ENCODE data around the gene NFIA.

The NFIA gene

GRCh38 chr1:61270761-61271411 is 188.5 kb downstream of the NFIA start:
- no peak overlapping the region for H3K4ac ChIP-seq (ENCODE audit: low read depth, low read length)
- no peak overlapping the region for H2AFZ ChIP-seq (ENCODE audit: insufficient read depth, low read length, poor library complexity)
- H2BK5ac ChIP-seq (ENCODE audit: low read depth, low read length, poor library complexity) = no peak overlapping the region
- no peaks in the 10 kb centered on the region for H3K79me1 ChIP-seq (ENCODE audit: low read length)
- no peak overlapping the region for H2AK5ac ChIP-seq (ENCODE audit: low read length)
- no peaks in the 10 kb centered on the region for H3K27me3 ChIP-seq (ENCODE audit: insufficient read depth, low read length)
- no CpG with 5 or more reads among the region's 8 CpGs for WGBS (ENCODE audit: extremely low coverage, insufficient coverage, insufficient read length)
- H3K4me1 ChIP-seq (ENCODE audit: control insufficient read depth in 1 of 2, insufficient read depth in 2 of 2, low read length in 2 of 2) = no peaks in the 10 kb centered on the region
- no peak overlapping the region for H2BK120ac ChIP-seq (ENCODE audit: insufficient read depth, low read length, poor library complexity)
- H3K18ac ChIP-seq (ENCODE audit: low read length) = no peak overlapping the region
- H4K12ac ChIP-seq (ENCODE audit: low read depth, low read length) = no peak overlapping the region
- H4K91ac ChIP-seq (ENCODE audit: low read depth, low read length) = no peak overlapping the region
- no peak overlapping the region for H3K23ac ChIP-seq (ENCODE audit: low read length)
- no peaks in the 10 kb centered on the region for H3K9me3 ChIP-seq (ENCODE audit: insufficient read depth, low read depth, low read length)
- H3K79me2 ChIP-seq (ENCODE audit: control insufficient read depth, insufficient read depth, low read length, poor library complexity) = no peaks in the 10 kb centered on the region
- H3K14ac ChIP-seq (ENCODE audit: low read length) = no peak overlapping the region
- no peak overlapping the region for H3K27ac ChIP-seq (ENCODE audit: low read depth, low read length)
- no peak overlapping the region for H2BK12ac ChIP-seq (ENCODE audit: low read length)
- no peaks in the 10 kb centered on the region for H3K36me3 ChIP-seq (ENCODE audit: control insufficient read depth in 1 of 2, insufficient read depth in 2 of 2, low read length in 2 of 2)
- no peak overlapping the region for H4K8ac ChIP-seq (ENCODE audit: low read depth, low read length)
- H3K4me3 ChIP-seq (ENCODE audit: low read depth, low read length) = no peak overlapping the region
- DNase-seq = peak; percentile 36 to 76
- no peak overlapping the region for H3K4me2 ChIP-seq (ENCODE audit: low read length)
- H3K9ac ChIP-seq (ENCODE audit: low read length) = no peak overlapping the region

GRCh38 chr1:61271412-61271789 is 189.0 kb downstream of the NFIA start:
- H2AK5ac ChIP-seq (ENCODE audit: low read length) = no peak overlapping the region
- no peak overlapping the region for H4K8ac ChIP-seq (ENCODE audit: low read depth, low read length)
- H3K4ac ChIP-seq (ENCODE audit: low read depth, low read length) = no peak overlapping the region
- no peaks in the 10 kb centered on the region for H3K79me2 ChIP-seq (ENCODE audit: control insufficient read depth, insufficient read depth, low read length, poor library complexity)
- no CpG with 5 or more reads among the region's 5 CpGs for WGBS (ENCODE audit: extremely low coverage, insufficient coverage, insufficient read length)
- H3K9ac ChIP-seq (ENCODE audit: low read length) = no peak overlapping the region
- DNase-seq = no peak
- no peak overlapping the region for H3K18ac ChIP-seq (ENCODE audit: low read length)
- no peaks in the 10 kb centered on the region for H3K9me3 ChIP-seq (ENCODE audit: insufficient read depth, low read depth, low read length)
- no peaks in the 10 kb centered on the region for H3K36me3 ChIP-seq (ENCODE audit: control insufficient read depth in 1 of 2, insufficient read depth in 2 of 2, low read length in 2 of 2)
- no peak overlapping the region for H3K4me2 ChIP-seq (ENCODE audit: low read length)
- H2BK120ac ChIP-seq (ENCODE audit: insufficient read depth, low read length, poor library complexity) = no peak overlapping the region
- H3K27me3 ChIP-seq (ENCODE audit: insufficient read depth, low read length) = no peaks in the 10 kb centered on the region
- no peak overlapping the region for H4K91ac ChIP-seq (ENCODE audit: low read depth, low read length)
- H4K12ac ChIP-seq (ENCODE audit: low read depth, low read length) = no peak overlapping the region
- H2BK12ac ChIP-seq (ENCODE audit: low read length) = no peak overlapping the region
- no peak overlapping the region for H3K4me3 ChIP-seq (ENCODE audit: low read depth, low read length)
- H3K79me1 ChIP-seq (ENCODE audit: low read length) = no peaks in the 10 kb centered on the region
- no peak overlapping the region for H3K14ac ChIP-seq (ENCODE audit: low read length)
- no peaks in the 10 kb centered on the region for H3K4me1 ChIP-seq (ENCODE audit: control insufficient read depth in 1 of 2, insufficient read depth in 2 of 2, low read length in 2 of 2)
- no peak overlapping the region for H2AFZ ChIP-seq (ENCODE audit: insufficient read depth, low read length, poor library complexity)
- H2BK5ac ChIP-seq (ENCODE audit: low read depth, low read length, poor library complexity) = no peak overlapping the region
- no peak overlapping the region for H3K27ac ChIP-seq (ENCODE audit: low read depth, low read length)
- H3K23ac ChIP-seq (ENCODE audit: low read length) = no peak overlapping the region

- Histone ChIP-seq H2AK5ac (ENCODE audit: low read length) (no peak overlapping the region), H3K9ac (ENCODE audit: low read length) (no peak overlapping the region), H3K27ac (ENCODE audit: low read depth, low read length) (no peak overlapping the region), H3K79me2 (ENCODE audit: control insufficient read depth, insufficient read depth, low read length, poor library complexity) (no peaks in the 10 kb centered on the region), H3K23ac (ENCODE audit: low read length) (no peak overlapping the region), H3K14ac (ENCODE audit: low read length) (no peak overlapping the region), H3K36me3 (ENCODE audit: control insufficient read depth in 1 of 2, insufficient read depth in 2 of 2, low read length in 2 of 2) (no peaks in the 10 kb centered on the region), H2AFZ (ENCODE audit: insufficient read depth, low read length, poor library complexity) (no peak overlapping the region), H3K9me3 (ENCODE audit: insufficient read depth, low read depth, low read length) (no peaks in the 10 kb centered on the region), H2BK5ac (ENCODE audit: low read depth, low read length, poor library complexity) (no peak overlapping the region), H3K4ac (ENCODE audit: low read depth, low read length) (no peak overlapping the region), H4K91ac (ENCODE audit: low read depth, low read length) (no peak overlapping the region), H2BK120ac (ENCODE audit: insufficient read depth, low read length, poor library complexity) (no peak overlapping the region), H3K79me1 (ENCODE audit: low read length) (no peaks in the 10 kb centered on the region), H3K4me2 (ENCODE audit: low read length) (no peak overlapping the region), H3K4me3 (ENCODE audit: low read depth, low read length) (no peak overlapping the region), H3K27me3 (ENCODE audit: insufficient read depth, low read length) (no peaks in the 10 kb centered on the region), H4K8ac (ENCODE audit: low read depth, low read length) (no peak overlapping the region), H3K18ac (ENCODE audit: low read length) (no peak overlapping the region), H4K12ac (ENCODE audit: low read depth, low read length) (no peak overlapping the region), H2BK12ac (ENCODE audit: low read length) (no peak overlapping the region), H3K4me1 (ENCODE audit: control insufficient read depth in 1 of 2, insufficient read depth in 2 of 2, low read length in 2 of 2) (no peaks in the 10 kb centered on the region)
- DNase-seq = no peak
- whole genome bisulfite sequencing (ENCODE audit: extremely low coverage, insufficient coverage, insufficient read length) = no CpG with 5 or more reads among the region's 4 CpGs
These were observed 190.9 kb downstream of the NFIA start for GRCh38 chr1:61273167-61273705.

GRCh38 chr1:61273861-61274260 is 191.5 kb downstream of the NFIA start:
- Histone ChIP-seq H3K9me3 (ENCODE audit: insufficient read depth, low read depth, low read length) (no peaks in the 10 kb centered on the region), H2BK120ac (ENCODE audit: insufficient read depth, low read length, poor library complexity) (no peak overlapping the region), H2BK5ac (ENCODE audit: low read depth, low read length, poor library complexity) (no peak overlapping the region), H4K91ac (ENCODE audit: low read depth, low read length) (no peak overlapping the region), H3K23ac (ENCODE audit: low read length) (no peak overlapping the region), H3K27me3 (ENCODE audit: insufficient read depth, low read length) (no peaks in the 10 kb centered on the region), H2AK5ac (ENCODE audit: low read length) (no peak overlapping the region), H3K9ac (ENCODE audit: low read length) (no peak overlapping the region), H2BK12ac (ENCODE audit: low read length) (no peak overlapping the region), H3K79me1 (ENCODE audit: low read length) (no peaks in the 10 kb centered on the region), H3K79me2 (ENCODE audit: control insufficient read depth, insufficient read depth, low read length, poor library complexity) (no peaks in the 10 kb centered on the region), H3K36me3 (ENCODE audit: control insufficient read depth in 1 of 2, insufficient read depth in 2 of 2, low read length in 2 of 2) (no peaks in the 10 kb centered on the region), H3K14ac (ENCODE audit: low read length) (no peak overlapping the region), H3K4me3 (ENCODE audit: low read depth, low read length) (no peak overlapping the region), H3K4me2 (ENCODE audit: low read length) (no peak overlapping the region), H3K18ac (ENCODE audit: low read length) (no peak overlapping the region), H3K27ac (ENCODE audit: low read depth, low read length) (no peak overlapping the region), H2AFZ (ENCODE audit: insufficient read depth, low read length, poor library complexity) (no peak overlapping the region), H3K4me1 (ENCODE audit: control insufficient read depth in 1 of 2, insufficient read depth in 2 of 2, low read length in 2 of 2) (no peaks in the 10 kb centered on the region), H4K8ac (ENCODE audit: low read depth, low read length) (no peak overlapping the region), H4K12ac (ENCODE audit: low read depth, low read length) (no peak overlapping the region), H3K4ac (ENCODE audit: low read depth, low read length) (no peak overlapping the region)
- no CpG with 5 or more reads among the region's 5 CpGs for whole genome bisulfite sequencing (ENCODE audit: extremely low coverage, insufficient coverage, insufficient read length)
- DNase-seq = no peak

Measured in trophoblast cell (in vitro differentiated cells and primary cell).